ENCODE results near the gene ACTG1. TPM values are rescaled to one million over a fixed set of nuclear protein-coding genes. Genes with fewer than 3 reads are reported as not detected.

ACTG1 gene
- total and polyA plus RNA-seq, 2 of the 13 experiments (the other 11 are each of a cell fraction or from before 2014, with no cell fraction given), result 973 to 1,138 TPM

GRCh38 chr17:81527591-81528383 lies 15.2 kb upstream of the ACTG1 start, which contains the start of gene FSCN2 (continued):
- TF ChIP-seq ELF4 (CRISPR knock-in tag; IDR thresholded peaks at IDR 0.05; ENCODE audit: borderline replicate concordance) (no peak), ZNF660 (CRISPR knock-in tag; IDR thresholded peaks at IDR 0.05; ENCODE audit: borderline replicate concordance, low read depth) (no peak), HCFC1 (IDR thresholded peaks at IDR 0.05; ENCODE audit: low read depth, low read length) (no peak), ZNF770 (CRISPR knock-in tag; IDR thresholded peaks at IDR 0.05) (no peak), NFYB (CRISPR knock-in tag; IDR thresholded peaks at IDR 0.05) (0 out of 2 replicates have a peak, but pooled peaks have one; percentile 13), ZNF503 (CRISPR knock-in tag; IDR thresholded peaks at IDR 0.05) (no peak), CBX2 (IDR thresholded peaks at IDR 0.05; ENCODE audit: low read depth, low read length) (no peak), CBX2 (CRISPR knock-in tag; IDR thresholded peaks at IDR 0.05; ENCODE audit: low read depth) (no peak), MXD4 (CRISPR knock-in tag; IDR thresholded peaks at IDR 0.05) (no peak)
